Breast epithelium (tissue), 4 donors: Measurements from ENCODE around the gene PON2. TPM values are rescaled to one million over a fixed set of nuclear protein-coding genes. Genes with fewer than 3 reads are reported as not detected.

ENCODE experiments used
- DNase-seq, 2 donors: peaks; one replicate each; pipeline ENCODE4 v3.0.0-alpha.2; 2019; ENCODE audit warnings: low spot score in 2 of 2
- H3K27ac ChIP-seq, 2 donors: fragments of 200-600 bp; sonication (generic) in 1 of 2; one replicate each; pipeline ENCODE4 v1.5.1; 2016 to 2019; ENCODE audit warnings: mild to moderate bottlenecking in 1 of 2
- H3K27me3 ChIP-seq, 2 donors: fragments of 200-600 bp; sonication (generic) in 1 of 2; one replicate each; pipeline versions ENCODE4 v1.5.1 to v1.6.0; 2017 to 2019; ENCODE audit warnings: control low read depth in 1 of 2, mild to moderate bottlenecking in 1 of 2
- H3K36me3 ChIP-seq: fragments of 200-600 bp; one replicate; pipeline ENCODE4 v1.5.1; 2019
- H3K4me1 ChIP-seq, 2 donors: fragments of 200-600 bp; sonication (generic); one replicate each; pipeline ENCODE4 v1.5.1; 2016 to 2019; ENCODE audit warnings: control low read depth in 1 of 2
- H3K4me3 ChIP-seq, 3 donors: fragments of 200-600 bp; sonication (generic); 1 replicate in 2 of 3; 2 replicates in 1 of 3; pipeline ENCODE4 v1.5.1; 2016 to 2019; ENCODE audit warnings: mild to moderate bottlenecking in 3 of 3, moderate library complexity in 2 of 3
- H3K9me3 ChIP-seq, 2 donors: fragments of 200-600 bp; sonication (generic) in 1 of 2; one replicate each; pipeline ENCODE4 v1.5.1; 2016 to 2019; ENCODE audit warnings: control low read depth in 1 of 2
- CTCF ChIP-seq, 3 donors: fragments of 450-650 bp; IDR thresholded peaks; one replicate each; pipeline ENCODE4 v1.5.1; 2016 to 2017; ENCODE audit warnings: antibody characterized with exemption in 3 of 3, mild to moderate bottlenecking in 3 of 3, moderate library complexity in 3 of 3
- POLR2A ChIP-seq: fragments of 450-650 bp; IDR thresholded peaks from one replicate; pipeline ENCODE4 v1.6.1; 2016; ENCODE audit warnings: antibody characterized with exemption, mild to moderate bottlenecking, moderate library complexity
- POLR2AphosphoS5 ChIP-seq, 3 donors: sonication (generic); formaldehyde crosslinking; IDR thresholded peaks; one replicate each; pipeline ENCODE4 v1.6.1; 2017; ENCODE audit warnings: antibody characterized with exemption in 3 of 3
- intact Hi-C: fragments of 100-400 bp; cut with DNase I; formaldehyde crosslinking; loops from one replicate; pipeline ENCODE4 v1.15.1; 2023; ENCODE audit warnings: low total_unique reads
- total RNA-seq, 3 donors: library from RNA; depleted of rRNA; stranded (reverse); fragments of >200 nt; gene quantifications; one replicate each; pipeline ENCODE4 v1.1.0, GENCODE V29; 2016

PON2 gene
- total RNA-seq, 3 donors from 2014 or later = 119 to 168 (median 165) TPM

- no peak for TF ChIP-seq CTCF (IDR thresholded peaks at IDR 0.05)
- no peak for TF ChIP-seq POLR2AphosphoS5 (IDR thresholded peaks at IDR 0.05)
- no peak for TF ChIP-seq POLR2A
- H3K27ac ChIP-seq = no peak overlapping the region
- intact Hi-C loops = no loop called here
Measured at GRCh38 chr7:95444796-95445195, 10.0 kb upstream of the PON2 start.

GRCh38 chr7:95441042-95441823 lies 6.4 kb upstream of the PON2 start:
- intact Hi-C loops = no loop called here
- no peaks in the 10 kb centered on the region for H3K9me3 ChIP-seq
- H3K4me3 ChIP-seq = no peak overlapping the region
- H3K36me3 ChIP-seq = no peaks in the 10 kb centered on the region
- DNase-seq = no peak
- TF ChIP-seq POLR2A (no peak), CTCF (IDR thresholded peaks at IDR 0.05) (no peak), POLR2AphosphoS5 (IDR thresholded peaks at IDR 0.05) (no peak)
- no peak overlapping the region for H3K27ac ChIP-seq
- H3K4me1 ChIP-seq = no peaks in the 10 kb centered on the region
- H3K27me3 ChIP-seq = no peaks in the 10 kb centered on the region

More at GRCh38 chr7:95444796-95445195, 10.0 kb upstream of the PON2 start:
- DNase-seq = no peak
- no peak overlapping the region for H3K4me3 ChIP-seq
- H3K4me1 ChIP-seq = no peaks in the 10 kb centered on the region
- H3K9me3 ChIP-seq = no peaks in the 10 kb centered on the region
- no peaks in the 10 kb centered on the region for H3K27me3 ChIP-seq
- H3K36me3 ChIP-seq = no peaks in the 10 kb centered on the region

GRCh38 chr7:95440394-95441038 lies 5.7 kb upstream of the PON2 start:
- no peaks in the 10 kb centered on the region for H3K27me3 ChIP-seq
- TF ChIP-seq CTCF (IDR thresholded peaks at IDR 0.05) (no peak), POLR2AphosphoS5 (IDR thresholded peaks at IDR 0.05) (no peak), POLR2A (no peak)
- DNase-seq = no peak
- H3K9me3 ChIP-seq = no peaks in the 10 kb centered on the region
- H3K4me3 ChIP-seq = no peak overlapping the region
- intact Hi-C loops = no loop called here
- no peaks in the 10 kb centered on the region for H3K4me1 ChIP-seq
- H3K27ac ChIP-seq = no peak overlapping the region
- no peaks in the 10 kb centered on the region for H3K36me3 ChIP-seq

- Histone ChIP-seq H3K4me1 (no peaks in the 10 kb centered on the region), H3K4me3 (no peak overlapping the region), H3K27me3 (no peaks in the 10 kb centered on the region), H3K36me3 (no peaks in the 10 kb centered on the region), H3K27ac (no peak overlapping the region), H3K9me3 (no peaks in the 10 kb centered on the region)
- no peak for DNase-seq
- intact Hi-C loops = no loop called here
- TF ChIP-seq POLR2AphosphoS5 (IDR thresholded peaks at IDR 0.05) = no peak
- TF ChIP-seq POLR2A = no peak
Measured at GRCh38 chr7:95436407-95436806, 1.6 kb upstream of the PON2 start.

- intact Hi-C loops = no loop called here
- H3K27ac ChIP-seq = peak overlapping the region; percentile 94 to 99
- no peaks in the 10 kb centered on the region for H3K27me3 ChIP-seq
- no peaks in the 10 kb centered on the region for H3K4me1 ChIP-seq
- no peaks in the 10 kb centered on the region for H3K36me3 ChIP-seq
- TF ChIP-seq POLR2AphosphoS5 (IDR thresholded peaks at IDR 0.05) (no peak), POLR2A (no peak), CTCF (IDR thresholded peaks at IDR 0.05) (no peak)
- no peaks in the 10 kb centered on the region for H3K9me3 ChIP-seq
- peak overlapping the region; percentile 62 to 97 (median 83) for H3K4me3 ChIP-seq
- no peak for DNase-seq
Measured at GRCh38 chr7:95435422-95435780, 573 bp upstream of the PON2 start.
